SK-N-MC (cell line): ENCODE measurements around the gene CGNL1.

Experiments used
- EZH2 ChIP-seq: fragments of 200-600 bp; sonication (generic); IDR thresholded peaks from one replicate; pipeline ENCODE4 v1.6.1; 2017; ENCODE audit warnings: antibody characterized with exemption
- POLR2AphosphoS5 ChIP-seq: IDR thresholded peaks from 2 replicates; pipeline ENCODE4 v1.6.1; 2012; ENCODE audit warnings: mild to moderate bottlenecking, low read depth, low read length, borderline replicate concordance

DNA sequence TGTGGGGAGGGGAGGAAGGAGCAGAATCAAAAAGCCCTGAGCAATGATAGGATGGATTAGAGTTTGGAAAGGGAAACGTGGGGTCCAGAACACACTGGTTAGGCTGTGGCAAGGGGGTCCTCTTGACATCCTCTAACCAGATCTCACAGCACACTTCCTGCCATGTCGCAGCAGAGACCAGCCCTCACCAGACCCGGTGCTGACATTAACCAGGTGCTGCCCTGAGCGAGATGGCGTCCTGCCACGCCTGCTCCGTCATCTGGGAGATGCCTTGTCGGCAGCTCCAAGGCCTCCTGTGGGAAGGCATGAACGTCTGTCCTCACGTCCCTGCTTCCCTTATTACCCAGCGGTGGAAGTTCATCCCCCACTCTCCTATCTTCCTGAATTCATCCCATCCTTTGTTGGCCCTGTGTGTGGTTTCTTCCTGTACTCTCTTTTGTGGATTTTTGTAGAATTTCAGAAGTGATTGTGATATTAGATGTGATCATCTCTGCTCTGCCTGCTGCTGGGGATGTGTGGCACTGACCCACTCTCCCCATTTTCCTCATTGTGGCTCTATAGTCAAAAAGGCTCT, 186.0 kb downstream of the CGNL1 start:
- TF ChIP-seq POLR2AphosphoS5 (no peak), EZH2 (no peak)
